GM19193 (cell line): ENCODE measurements around the gene PHF11.

ENCODE experiments used
- POLR2A ChIP-seq: IDR thresholded peaks from 4 replicates; pipeline ENCODE4 v1.6.1; 2011; ENCODE audit not compliant: insufficient read depth, insufficient read length; ENCODE audit errors: extremely low read depth

Gene PHF11

GRCh38 chr13:49472186-49472585, 23.6 kb upstream of the PHF11 start:
- TF ChIP-seq POLR2A: no peak

- no peak for TF ChIP-seq POLR2A
Observed at GRCh38 chr13:49476529-49476928, 19.2 kb upstream of the PHF11 start.

GRCh38 chr13:49481788-49482187, 14.0 kb upstream of the PHF11 start:
- no peak for TF ChIP-seq POLR2A

- TF ChIP-seq POLR2A: no peak
Observed at GRCh38 chr13:49488563-49488962, 7.2 kb upstream of the PHF11 start.

- no peak for TF ChIP-seq POLR2A
Observed at GRCh38 chr13:49494645-49495044, 1.1 kb upstream of the PHF11 start.

- no peak for TF ChIP-seq POLR2A
Observed at GRCh38 chr13:49497272-49497671, 1.5 kb downstream of the PHF11 start.

GRCh38 chr13:49498206-49498605, 2.5 kb downstream of the PHF11 start:
- TF ChIP-seq POLR2A: no peak

- no peak for TF ChIP-seq POLR2A
Observed at GRCh38 chr13:49499889-49500660, 4.3 kb downstream of the PHF11 start.

- TF ChIP-seq POLR2A: no peak
Observed at GRCh38 chr13:49502954-49503353, 7.2 kb downstream of the PHF11 start.

- no peak for TF ChIP-seq POLR2A
Observed at GRCh38 chr13:49503951-49504350, 8.2 kb downstream of the PHF11 start.

- no peak for TF ChIP-seq POLR2A
Observed at GRCh38 chr13:49512578-49512977, 16.8 kb downstream of the PHF11 start.

GRCh38 chr13:49516467-49516866, 20.7 kb downstream of the PHF11 start:
- no peak for TF ChIP-seq POLR2A

- no peak for TF ChIP-seq POLR2A
Observed at GRCh38 chr13:49517461-49517860, 21.7 kb downstream of the PHF11 start.

GRCh38 chr13:49521224-49521623, 25.5 kb downstream of the PHF11 start:
- TF ChIP-seq POLR2A: no peak

GRCh38 chr13:49524740-49525501, 29.2 kb downstream of the PHF11 start:
- TF ChIP-seq POLR2A: no peak

GRCh38 chr13:49527123-49527522, 31.4 kb downstream of the PHF11 start:
- TF ChIP-seq POLR2A: no peak

GRCh38 chr13:49528161-49528560, 32.4 kb downstream of the PHF11 start:
- TF ChIP-seq POLR2A: no peak

- no peak for TF ChIP-seq POLR2A
Observed at GRCh38 chr13:49530457-49530856, 34.7 kb downstream of the PHF11 start.
